Ishikawa (cell line): Measurements from ENCODE around the gene ADGRF1.

Experiments
- CEBPB ChIP-seq: IDR thresholded peaks from 2 replicates; pipeline ENCODE4 v1.6.1; 2012
- EP300 ChIP-seq: IDR thresholded peaks from 2 replicates; pipeline ENCODE4 v1.6.1; 2012; ENCODE audit warnings: borderline replicate concordance
- TAF1 ChIP-seq: IDR thresholded peaks from 2 replicates; pipeline ENCODE4 v1.6.1; 2012; ENCODE audit warnings: low read depth, mild to moderate bottlenecking
- TF ChIP-seq, protein P1 (sequence below): IDR thresholded peaks from 2 replicates; pipeline ENCODE4 v1.6.1; 2012

DNA sequence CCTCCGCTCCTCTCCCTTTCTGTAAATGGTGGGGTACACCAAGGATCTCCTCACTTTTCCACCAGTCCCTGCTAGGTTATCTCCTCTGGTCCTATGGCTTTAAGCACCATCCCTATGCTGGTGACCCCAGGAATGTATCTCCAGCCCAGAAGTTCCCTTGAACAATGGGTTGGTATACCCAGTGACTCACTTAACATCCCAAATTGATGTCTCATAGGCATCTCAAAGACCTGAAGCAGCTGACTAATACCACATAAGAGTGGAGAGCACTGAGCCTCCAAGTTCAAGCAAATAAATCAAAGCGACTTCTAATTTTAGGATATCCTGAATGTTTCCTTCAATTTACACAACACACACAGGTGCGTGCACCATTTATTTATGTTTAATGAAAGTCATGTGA is 48.3 kb downstream of the ADGRF1 start:
- TF ChIP-seq TAF1 (no peak), EP300 (peak; percentile 56; the same call in 1 of the 2 replicates), CEBPB (no peak)
- TF ChIP-seq, protein P1, sequence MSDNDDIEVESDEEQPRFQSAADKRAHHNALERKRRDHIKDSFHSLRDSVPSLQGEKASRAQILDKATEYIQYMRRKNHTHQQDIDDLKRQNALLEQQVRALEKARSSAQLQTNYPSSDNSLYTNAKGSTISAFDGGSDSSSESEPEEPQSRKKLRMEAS: no peak
